ENCODE data around the gene TBC1D4.

The TBC1D4 gene

GRCh38 chr13:75393839-75394520 is 88.0 kb downstream of the TBC1D4 start:
- DNase-seq (ENCODE audit: low read depth in 2 of 2): no peak

- no peak for DNase-seq (ENCODE audit: low read depth in 2 of 2)
These were observed 90.4 kb downstream of the TBC1D4 start for GRCh38 chr13:75391432-75392100.

GRCh38 chr13:75390229-75390628 is 91.7 kb downstream of the TBC1D4 start:
- no peak for DNase-seq (ENCODE audit: low read depth in 2 of 2)

- DNase-seq (ENCODE audit: low read depth in 2 of 2): no peak
These were observed 96.3 kb downstream of the TBC1D4 start for GRCh38 chr13:75385708-75386083.

GRCh38 chr13:75384879-75385707 is 96.9 kb downstream of the TBC1D4 start:
- no peak for DNase-seq (ENCODE audit: low read depth in 2 of 2)

- no peak for DNase-seq (ENCODE audit: low read depth in 2 of 2)
These were observed 98.8 kb downstream of the TBC1D4 start for GRCh38 chr13:75383064-75383715.

GRCh38 chr13:75378301-75378700 is 103.7 kb downstream of the TBC1D4 start:
- no peak for DNase-seq (ENCODE audit: low read depth in 2 of 2)

- DNase-seq (ENCODE audit: low read depth in 2 of 2): no peak
These were observed 105.1 kb downstream of the TBC1D4 start for GRCh38 chr13:75376792-75377402.

- no peak for DNase-seq (ENCODE audit: low read depth in 2 of 2)
These were observed 106.6 kb downstream of the TBC1D4 start for GRCh38 chr13:75375329-75375728.

GRCh38 chr13:75373988-75374387 is 108.0 kb downstream of the TBC1D4 start:
- no peak for DNase-seq (ENCODE audit: low read depth in 2 of 2)

GRCh38 chr13:75372923-75373841 is 108.8 kb downstream of the TBC1D4 start:
- DNase-seq (ENCODE audit: low read depth in 2 of 2): no peak

GRCh38 chr13:75372517-75372916 is 109.5 kb downstream of the TBC1D4 start:
- DNase-seq (ENCODE audit: low read depth in 2 of 2): no peak

- DNase-seq (ENCODE audit: low read depth in 2 of 2): no peak
These were observed 110.8 kb downstream of the TBC1D4 start for GRCh38 chr13:75371203-75371602.

- DNase-seq (ENCODE audit: low read depth in 2 of 2): no peak
These were observed 111.2 kb downstream of the TBC1D4 start for GRCh38 chr13:75370774-75371173.

GRCh38 chr13:75369981-75370380 is 112.0 kb downstream of the TBC1D4 start:
- DNase-seq (ENCODE audit: low read depth in 2 of 2): no peak

- no peak for DNase-seq (ENCODE audit: low read depth in 2 of 2)
These were observed 113.8 kb downstream of the TBC1D4 start for GRCh38 chr13:75368167-75368566.

GRCh38 chr13:75366380-75367280 is 115.3 kb downstream of the TBC1D4 start:
- DNase-seq (ENCODE audit: low read depth in 2 of 2): no peak

GRCh38 chr13:75365724-75366173 is 116.2 kb downstream of the TBC1D4 start:
- no peak for DNase-seq (ENCODE audit: low read depth in 2 of 2)

GRCh38 chr13:75364131-75364713 is 117.7 kb downstream of the TBC1D4 start:
- DNase-seq (ENCODE audit: low read depth in 2 of 2): no peak

Measured in stimulated activated CD8-positive, alpha-beta memory T cell treated with anti-CD3 and anti-CD28 coated beads, Interleukin-7, amount 100 ng/mL, for 1 hour (primary cell).